CD4-positive, alpha-beta T cell treated with Interleukin-15 for 1 hour (primary cell): ENCODE measurements around the gene PROM2.

Experiments
- DNase-seq: peaks from one replicate; pipeline ENCODE4 v3.0.0-alpha.2; 2020

Gene PROM2

DNA sequence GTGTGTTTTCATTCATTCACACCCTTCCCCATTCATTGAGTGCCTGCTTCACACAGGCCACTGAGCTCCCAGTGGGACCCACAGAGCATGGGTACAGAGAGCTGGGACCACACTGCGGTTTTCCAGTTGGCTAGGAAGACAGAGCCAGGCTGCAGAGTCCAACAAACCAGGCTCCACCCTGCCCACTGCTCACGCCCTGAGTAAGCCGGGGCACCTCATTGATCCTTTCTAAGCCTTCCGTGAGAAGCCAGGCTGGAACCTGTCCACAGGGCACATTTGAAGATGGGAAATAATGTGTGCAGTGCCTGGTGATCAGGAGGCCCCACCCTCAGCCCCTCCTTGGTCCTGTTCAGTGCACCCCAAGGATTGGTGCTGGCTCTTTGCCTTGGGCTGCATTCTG lies 36.4 kb downstream of the PROM2 start:
- DNase-seq = no peak

DNA sequence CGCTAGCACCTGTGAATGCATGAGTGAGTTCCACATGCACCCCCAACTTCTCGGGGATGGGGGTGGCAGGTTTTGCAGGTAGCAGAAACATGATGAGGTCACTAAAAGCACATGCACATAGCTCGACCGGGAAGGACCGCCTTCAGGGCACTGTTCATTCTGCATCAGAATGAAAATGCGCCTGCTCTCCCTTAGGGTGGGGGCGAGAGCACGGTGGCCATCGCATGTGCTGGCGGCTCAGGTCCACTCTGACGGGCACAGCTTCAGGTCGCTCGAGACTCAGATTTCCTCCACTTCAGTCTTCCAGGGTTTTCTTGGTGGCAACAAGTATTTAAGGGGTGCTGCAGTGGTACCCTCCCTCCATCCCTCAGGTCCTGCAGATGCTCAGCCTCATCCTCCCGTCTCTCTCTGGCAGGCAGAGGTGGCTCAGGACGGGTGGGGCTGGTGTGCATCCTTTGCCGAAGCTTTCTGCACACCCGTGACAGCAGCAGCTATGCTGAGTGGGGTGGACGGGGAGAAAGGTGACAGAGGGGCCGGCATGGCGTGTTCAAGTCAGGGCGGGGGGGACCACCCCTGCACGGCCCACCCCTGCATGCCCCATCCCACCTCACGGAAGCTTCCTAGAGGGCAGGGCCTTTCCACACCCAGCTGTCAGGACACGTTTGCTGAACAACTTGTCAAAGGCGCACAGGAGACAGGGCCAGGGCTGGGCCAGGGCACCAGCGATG lies 37.7 kb downstream of the PROM2 start:
- DNase-seq = no peak

DNA sequence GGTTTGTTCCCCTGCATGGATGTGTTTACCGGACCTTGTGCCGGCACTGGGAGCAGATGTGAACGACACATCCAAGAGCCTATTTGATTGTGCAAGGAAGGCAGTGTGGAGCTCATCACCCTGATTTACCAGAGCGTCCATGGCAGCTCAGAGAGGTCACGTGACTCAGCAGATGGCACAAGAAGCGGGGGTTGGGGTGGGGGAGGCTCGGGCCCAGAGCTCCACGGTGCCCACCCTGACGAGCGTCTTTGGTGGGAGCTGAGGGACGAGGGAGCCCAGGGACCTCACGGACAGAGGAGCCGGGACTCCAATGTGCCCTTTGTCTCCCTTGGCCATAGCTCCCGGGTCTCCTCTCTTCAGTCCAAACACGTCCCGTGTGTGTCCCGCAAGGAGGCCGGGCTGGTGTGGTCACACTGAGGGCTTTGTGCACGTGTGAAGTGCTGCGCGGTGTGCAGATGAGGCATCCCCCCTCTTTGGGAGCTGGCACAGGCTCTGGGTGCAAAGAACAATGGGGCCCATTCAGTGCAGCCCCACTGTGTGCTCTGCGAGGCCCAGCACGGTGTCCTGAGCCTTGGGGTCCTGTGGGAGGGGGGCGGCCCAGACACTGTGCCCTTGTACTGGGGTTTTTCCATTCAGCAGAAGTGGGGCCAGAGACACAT lies 38.4 kb downstream of the PROM2 start:
- DNase-seq = no peak

DNA sequence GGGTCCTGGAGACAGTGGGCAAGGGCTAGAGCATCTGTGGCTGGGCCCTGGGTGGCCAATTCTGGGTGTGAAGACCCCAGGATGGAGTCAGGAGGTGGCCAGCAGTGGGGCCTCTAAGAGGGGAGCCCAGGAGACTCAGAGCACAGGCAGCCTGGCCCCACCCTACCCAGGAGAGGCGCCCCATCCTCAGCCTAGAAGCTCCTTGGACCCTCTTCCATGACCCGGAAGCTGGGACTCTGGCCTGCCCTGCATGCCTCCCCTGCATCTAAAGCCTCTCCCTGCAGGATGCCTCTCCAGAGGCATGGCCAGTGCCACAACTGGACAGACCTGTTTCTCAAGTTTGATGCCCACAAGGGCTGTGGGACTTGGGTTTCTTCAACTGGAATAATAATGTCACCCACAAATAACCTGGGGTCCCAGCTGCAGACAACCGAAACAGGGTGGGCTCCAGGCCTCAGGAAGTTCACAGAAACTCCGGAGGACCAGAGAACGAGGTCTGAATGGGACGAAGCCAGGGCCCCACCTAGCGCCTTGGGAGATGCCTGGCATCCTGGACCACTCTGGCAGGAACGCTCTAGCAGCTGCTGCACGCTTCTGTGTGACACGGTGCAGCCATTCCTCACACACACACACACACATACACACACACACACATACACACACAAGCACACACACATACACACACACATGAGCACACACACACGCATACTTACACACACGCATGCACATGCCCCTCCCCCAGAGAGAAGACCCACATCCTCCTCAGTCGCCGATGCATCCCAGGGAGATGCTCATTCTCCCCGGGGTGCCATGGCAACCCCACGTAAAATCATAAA lies 39.3 kb downstream of the PROM2 start:
- no peak for DNase-seq

DNA sequence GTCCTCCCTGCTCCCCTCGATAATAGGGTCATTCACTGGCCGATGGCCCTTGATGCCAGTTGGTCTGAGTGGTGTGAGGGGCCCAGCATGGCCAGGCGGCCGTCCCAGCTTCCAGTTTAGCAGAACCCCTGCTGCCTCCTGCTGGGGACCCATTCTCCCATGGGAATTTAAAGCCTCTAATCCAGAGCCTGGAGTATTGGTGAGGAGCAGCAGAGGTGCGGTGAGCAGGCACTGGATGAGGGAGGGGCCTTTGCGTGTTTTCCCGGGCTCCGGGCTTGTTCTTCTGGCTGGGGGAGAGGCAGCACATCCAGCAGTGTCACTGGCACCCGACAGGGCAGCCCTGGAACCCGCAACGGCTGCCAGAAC lies 40.3 kb downstream of the PROM2 start:
- DNase-seq = no peak

DNA sequence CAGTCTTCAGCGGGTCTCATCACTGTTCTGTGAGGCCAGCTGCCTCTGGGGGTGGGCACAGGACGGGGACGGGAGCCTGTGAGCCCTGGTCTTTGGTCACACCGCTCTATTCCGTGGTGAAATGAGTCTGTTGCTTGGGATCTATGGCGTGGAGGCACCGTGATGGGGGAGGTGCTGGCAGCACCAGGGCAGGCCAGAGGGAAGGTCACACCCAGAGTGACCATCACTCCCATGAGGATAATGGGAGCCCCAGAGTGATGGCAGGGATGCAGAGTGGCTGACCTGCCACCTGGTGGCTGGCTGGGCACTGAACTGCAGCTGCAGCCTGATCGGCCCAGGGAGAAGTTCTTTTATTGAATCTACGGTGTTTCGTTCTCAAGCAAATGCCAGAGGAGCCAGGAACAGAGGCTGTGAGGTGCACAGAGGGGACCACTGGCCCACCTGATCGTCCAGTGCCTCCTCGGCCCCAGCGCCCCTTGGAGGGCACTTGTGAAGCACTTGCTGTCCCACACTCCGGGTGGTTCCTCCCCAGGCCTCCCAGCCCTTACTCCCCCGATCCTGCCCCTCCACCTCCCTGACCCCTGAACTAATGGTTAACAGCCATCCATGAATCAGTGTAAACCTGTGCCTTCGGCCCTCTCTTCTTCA lies 40.8 kb downstream of the PROM2 start:
- no peak for DNase-seq

DNA sequence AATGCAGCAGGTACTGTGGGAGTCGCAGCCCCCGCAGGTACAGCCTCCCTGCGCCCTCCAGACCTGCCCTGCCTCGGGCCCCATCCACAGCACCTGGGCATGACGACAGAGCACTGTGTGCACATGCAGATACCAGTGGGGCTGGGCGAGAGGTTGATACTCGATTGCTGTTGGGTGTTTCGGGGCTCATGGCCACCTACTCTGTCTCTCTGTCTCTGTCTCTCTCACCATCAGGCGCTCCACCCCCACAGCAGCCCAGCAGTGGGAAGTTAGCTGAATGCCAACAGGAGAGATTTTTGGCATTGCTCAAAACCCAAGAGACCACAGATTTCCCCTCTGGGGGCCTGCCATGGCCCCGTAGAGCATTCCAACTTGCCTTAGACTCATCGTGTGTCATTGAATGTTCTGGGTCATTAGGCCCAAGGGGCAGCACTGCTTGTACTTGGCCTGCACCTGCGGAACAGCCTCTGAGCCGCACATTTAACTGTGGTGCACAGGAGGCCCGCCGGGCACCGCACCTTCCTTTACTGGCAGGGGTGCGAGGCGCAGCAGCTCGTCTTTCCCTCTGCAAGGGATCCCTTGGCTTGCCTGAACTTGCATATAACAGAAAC lies 41.7 kb downstream of the PROM2 start:
- DNase-seq = no peak

DNA sequence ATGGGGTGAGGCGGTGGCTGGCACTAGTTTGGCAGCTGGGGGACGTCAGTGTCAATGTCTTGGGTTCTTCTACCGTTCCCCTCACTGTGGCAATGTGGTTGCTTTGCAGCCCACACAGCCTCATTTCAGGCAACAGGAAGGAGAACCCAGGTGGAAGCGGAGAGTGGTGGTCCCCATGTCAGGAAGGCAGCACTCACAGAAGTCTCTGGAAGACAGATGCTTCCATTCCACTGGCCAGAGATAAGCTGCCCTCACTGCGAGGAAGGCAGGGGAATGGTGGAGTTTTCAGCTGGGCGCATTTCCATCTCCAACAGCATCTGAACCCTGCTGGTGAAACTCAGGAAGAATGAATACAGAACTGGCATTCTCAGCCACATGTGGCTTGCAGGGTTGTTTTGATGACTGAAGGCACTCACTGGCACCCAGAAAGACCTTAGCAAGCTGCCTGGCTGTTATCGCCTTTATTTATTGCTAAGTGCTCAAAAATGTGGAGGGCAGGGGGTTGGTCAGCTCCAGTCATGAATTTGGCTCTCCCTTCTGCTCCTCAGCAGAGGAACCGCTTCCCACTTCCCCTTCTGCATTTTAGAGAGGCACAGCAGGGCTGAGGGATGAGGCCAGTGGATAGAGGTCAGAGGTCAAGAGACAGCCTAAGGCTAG lies 42.3 kb downstream of the PROM2 start:
- no peak for DNase-seq

DNA sequence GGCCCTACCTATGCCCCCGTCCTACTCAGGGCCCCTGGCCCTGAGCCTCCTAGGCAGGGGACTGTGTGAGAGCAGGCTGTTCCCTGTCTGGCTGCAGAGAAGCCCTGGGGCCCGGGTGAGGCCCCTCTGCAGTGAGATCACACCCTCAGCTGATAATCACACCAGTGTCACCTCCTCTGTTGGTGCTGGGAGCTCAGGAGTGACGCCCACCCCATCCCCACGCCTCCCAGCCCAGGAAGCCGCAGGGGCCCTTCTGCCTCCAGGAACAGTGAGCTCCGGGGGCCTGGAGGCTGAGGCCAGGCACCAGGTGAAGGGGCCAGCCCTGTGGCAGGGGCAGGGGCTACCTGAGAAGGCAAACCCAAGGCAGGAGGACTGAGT lies 42.9 kb downstream of the PROM2 start:
- no peak for DNase-seq

DNA sequence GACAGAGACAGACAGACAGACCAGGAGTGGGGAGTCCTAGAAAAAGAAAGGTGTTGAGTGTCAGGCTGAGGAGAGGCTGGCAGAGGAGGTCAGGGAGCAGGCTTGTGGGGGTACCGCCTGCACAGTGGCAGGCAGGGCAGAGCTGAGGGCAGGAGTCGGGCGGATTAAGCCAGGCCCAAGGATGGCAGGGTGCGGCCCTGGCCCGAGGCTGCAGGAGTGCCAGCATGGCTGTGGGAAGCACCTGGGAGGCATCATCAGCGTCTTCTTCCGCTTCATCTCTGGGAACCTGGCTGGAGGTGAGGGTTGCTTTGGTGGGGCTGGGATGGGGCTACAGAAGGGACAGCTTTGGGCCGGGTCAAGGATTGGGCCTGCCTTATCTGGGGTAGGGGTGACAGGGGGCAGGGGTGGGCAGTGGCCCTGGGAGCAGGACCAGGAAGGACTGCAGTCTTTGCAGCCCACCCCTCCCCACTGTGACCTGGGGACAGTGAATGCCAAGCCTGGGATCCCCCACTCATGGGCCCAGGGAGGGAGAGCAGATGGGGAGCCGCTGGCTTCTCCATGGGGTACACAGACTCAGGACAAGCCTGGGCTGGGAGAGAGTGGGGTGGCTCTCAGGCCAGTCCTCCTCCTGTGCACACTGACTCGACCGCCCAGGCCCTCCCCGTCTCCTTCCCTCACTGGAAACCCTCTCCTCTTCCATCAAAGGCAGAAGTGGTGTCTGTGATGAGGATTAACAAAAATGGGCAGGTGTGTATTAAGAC lies 43.6 kb downstream of the PROM2 start:
- DNase-seq = no peak

DNA sequence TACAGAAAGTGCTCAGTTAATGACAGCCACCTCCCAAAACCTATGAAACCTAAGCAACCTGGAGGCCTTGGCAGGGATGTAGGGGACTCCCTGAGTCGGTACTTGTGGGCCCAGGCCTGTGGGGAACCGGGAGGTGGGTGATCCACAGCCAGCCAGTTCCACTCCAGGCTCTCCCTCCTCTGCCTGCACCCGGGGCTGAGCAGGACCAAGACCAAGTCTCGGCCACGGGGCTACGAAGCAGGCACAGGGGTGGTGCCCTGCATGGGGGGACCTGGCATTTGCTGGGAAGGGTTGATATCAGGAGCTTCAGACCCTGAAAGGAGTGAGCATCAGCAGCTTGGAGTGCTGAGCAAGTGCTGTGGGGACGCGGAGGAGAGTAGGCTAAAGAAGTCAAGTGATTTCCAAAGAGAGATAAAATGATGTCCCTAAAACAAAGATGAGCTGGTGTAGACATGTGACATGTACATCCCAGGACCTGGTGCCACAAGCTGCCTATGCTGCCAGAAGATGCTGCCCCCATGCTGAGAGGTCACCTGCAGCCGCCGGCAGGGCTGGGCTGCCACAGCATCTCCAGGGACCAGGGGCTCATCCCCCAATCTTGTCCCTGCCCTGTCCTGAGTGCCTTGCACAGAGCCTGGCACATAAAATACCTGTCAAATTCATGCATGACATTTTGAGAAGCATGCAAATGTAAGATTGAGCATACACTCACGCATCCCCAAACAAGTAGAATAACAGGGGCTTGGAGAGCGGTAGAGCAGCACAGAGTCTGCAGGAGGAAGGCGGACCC lies 44.4 kb downstream of the PROM2 start:
- DNase-seq = no peak

DNA sequence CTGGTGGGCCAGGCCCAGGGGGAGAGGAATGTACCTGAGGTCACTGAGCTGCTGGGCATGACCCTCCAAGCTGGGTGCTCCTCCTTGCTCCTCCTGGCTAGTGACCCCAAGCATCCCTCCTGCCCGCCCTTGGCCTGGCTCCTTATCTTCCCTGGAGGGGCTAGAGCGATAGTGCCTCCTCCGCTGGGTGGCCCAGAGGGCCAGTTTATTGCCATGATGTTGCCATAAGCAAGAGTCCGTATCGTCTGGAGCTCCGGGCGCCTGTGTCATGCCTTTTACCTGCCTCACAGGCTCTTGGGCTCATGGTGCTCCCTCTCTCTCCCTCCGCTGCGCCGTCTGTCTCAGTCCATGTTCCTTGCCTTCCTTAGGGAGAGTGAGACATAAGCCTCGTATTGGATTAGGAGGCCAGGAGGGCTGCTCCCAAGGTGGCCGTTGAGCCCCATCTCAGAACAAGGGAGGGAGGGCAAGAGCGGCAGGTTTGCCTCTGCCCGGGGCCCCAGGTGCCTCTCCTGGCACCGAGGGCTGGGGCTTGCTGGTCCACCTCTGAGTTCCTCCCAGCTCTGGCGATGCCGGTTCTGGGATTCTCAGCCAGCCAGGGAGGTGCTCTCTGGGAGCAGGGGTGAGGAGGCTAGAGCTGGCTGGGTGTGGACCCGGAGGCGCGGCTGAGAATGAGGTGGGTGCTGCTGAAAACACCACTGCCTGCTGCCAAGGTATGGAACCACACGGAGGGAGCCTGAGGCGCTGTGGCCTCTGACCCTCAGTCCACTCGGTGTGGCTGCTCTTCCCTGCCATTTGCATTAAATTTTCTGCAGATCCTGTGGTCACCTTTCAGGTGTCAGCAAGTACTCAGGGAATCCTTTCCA lies 45.5 kb downstream of the PROM2 start:
- DNase-seq = no peak

DNA sequence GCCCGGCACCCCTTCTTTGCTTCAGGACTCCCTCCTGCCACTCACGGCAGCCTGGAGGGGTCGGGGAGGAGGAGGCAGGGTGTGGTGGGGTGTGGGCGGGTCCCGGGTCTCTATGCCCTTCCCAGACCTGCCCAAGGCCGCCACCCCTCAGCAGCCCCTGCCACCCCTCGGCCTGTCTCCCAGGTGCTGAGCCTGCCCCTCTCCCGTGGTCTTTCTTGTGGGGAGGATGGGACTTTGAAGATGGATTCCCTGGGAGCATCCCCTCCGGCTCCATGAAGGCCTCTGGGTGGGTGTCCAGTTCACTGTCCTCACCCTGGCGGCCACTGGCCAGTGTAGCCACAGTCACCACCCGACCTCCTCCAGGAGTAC lies 46.1 kb downstream of the PROM2 start:
- no peak for DNase-seq

DNA sequence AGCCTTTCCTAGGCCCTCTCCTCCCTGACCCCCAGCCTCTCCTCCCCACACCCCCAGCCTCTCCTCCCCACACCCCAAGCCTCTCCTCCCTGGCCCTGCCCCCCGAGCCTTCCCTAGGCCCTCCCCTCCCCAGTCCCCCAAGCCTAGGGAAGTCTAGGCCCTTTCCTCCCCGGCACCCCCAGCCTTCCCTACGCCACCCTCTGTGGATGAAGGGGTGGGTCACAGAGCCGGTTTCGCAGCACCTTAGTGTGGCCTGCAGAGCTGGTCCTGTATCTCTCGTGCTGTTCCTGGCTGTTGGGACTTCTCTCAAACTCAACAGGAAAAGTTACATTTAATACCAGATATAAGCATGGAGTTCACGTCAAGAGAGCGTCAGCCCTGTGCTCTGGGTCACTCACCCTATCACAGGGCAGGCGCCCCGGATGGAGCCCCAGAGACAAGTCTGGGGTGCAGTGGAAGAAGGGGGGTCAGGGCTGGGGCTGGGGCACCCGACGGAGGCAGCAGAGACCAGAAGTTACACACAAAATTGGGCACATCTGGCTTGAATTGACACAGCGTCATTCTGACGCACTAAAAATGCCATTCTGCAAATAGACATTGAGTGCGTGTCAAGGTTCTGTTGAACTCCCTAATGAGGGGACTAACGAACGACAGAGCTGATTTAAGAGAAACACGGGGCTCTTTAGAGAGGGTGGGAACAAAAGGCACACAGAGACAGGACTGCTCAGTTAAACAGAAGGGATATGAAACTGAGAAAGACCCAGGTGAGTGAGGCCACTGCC lies 46.9 kb downstream of the PROM2 start:
- DNase-seq = no peak

DNA sequence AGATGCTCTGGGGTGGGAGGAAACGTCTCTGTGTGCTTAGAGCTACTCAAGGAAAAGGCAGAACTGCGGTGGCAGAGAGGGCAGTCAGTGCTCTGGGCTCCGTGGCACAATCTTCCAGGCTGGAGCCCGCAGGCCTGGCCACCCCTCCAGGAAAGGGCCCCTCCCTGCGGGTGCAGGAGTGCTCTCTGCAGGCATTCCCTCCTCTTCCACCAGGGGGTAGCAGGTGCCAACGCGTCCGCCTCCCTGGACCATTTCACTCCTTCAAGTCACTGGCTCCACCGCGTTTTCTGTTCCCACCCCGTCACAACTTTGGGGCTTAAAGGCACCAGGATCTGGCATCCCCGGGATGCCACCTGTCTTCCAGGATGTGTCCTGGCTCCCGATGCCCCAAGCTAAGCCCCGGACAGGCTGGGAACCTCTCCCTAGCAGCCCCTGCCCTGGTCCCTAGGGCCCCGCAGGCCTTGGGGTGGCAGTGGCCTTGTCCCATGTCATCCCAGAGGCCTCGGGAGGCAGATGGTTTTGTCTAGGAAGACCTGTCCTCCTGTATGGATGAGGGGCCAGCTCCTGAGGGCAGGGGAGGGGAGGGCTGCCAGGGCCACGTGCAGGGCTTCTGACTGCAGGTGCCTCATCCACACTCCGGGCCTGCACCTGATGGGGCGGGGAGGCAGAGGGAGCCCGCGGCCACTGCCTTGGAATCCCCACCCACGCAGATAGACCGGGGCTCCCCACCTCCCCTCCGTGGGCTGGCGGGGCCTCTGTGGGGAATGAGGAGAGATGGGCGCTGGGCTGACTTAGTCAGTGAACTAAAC lies 49.3 kb downstream of the PROM2 start:
- no peak for DNase-seq

DNA sequence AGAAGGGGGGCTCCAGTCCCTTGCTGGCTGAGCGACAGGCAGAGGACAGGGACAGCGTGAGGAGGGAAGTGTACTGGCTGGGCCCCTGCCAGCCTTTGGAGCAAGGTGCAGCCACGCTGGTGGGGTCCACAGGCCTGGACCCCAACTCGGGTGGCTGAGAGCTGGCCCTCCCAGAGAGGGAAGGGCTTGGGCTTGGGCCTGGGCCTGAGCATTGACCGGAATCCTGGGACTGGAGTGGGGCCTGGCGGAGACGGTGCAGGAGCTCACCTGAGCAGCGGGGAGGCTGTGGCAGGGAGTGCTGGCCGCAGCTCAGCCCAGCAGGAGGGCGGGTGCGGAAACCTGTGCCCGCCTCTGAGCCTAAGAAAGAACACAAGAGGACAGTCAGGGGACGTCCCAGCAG lies 50.8 kb downstream of the PROM2 start:
- no peak for DNase-seq

DNA sequence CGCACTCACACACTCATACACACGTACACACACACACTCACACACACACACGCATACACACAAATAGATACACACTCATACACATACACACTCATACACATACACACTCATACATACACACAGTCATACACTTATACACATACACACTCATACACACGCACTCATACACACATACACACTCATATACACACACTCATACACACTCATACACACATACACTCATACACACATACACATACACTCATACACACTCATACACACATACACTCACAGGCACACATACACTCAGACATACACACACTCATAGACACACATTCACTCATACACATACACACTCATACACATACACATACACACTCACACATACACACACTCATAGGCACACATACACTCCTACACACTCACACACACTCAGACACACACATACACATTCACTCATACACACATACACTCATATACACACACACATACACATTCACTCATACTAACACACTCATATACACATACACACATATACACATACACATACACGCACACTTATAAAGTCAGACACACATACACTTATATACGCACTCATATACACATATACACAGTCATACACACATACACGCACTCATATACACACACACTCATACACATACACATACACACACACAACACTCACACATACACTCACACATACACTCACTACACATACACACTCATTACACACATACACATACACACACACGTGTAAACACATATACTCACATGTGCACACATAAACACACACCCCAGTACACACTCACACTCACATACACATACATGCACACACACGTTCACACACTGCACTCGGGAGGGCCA lies 51.6 kb downstream of the PROM2 start:
- DNase-seq = no peak
